Measurements from ENCODE around the gene AUTS2. TPM values are rescaled to one million over a fixed set of nuclear protein-coding genes. Genes with fewer than 3 reads are reported as not detected.

The AUTS2 gene
- total RNA-seq, 1 experiment from 2014 or later: 256 TPM

- Histone ChIP-seq H2BK5ac (ENCODE audit: insufficient read length, low read length) (no peak overlapping the region), H2AFZ (ENCODE audit: low read length) (no peak overlapping the region), H3T11ph (ENCODE audit: low read length) (no peak overlapping the region), H2BK120ac (ENCODE audit: low read depth, low read length, poor library complexity, severe bottlenecking) (no peak overlapping the region), H3K4me2 (ENCODE audit: insufficient read depth, insufficient read length, low read length) (no peak overlapping the region), H3K14ac (ENCODE audit: insufficient read depth, low read length) (no peak overlapping the region), H3K79me2 (ENCODE audit: insufficient read depth, low read length) (peaks cover 25% of the 10 kb centered on the region; the same call in 1 of the 2 replicates), H3K18ac (ENCODE audit: insufficient read length, low read depth, low read length) (no peak overlapping the region), H3K23me2 (ENCODE audit: insufficient read length, low read depth, low read length, poor library complexity, severe bottlenecking) (no peaks in the 10 kb centered on the region), H3K56ac (ENCODE audit: insufficient read length, low read depth, low read length) (no peak overlapping the region), H4K8ac (replicated peaks; ENCODE audit: insufficient read length, low read depth, low read length) (no peak overlapping the region), H2BK12ac (ENCODE audit: insufficient read length, low read depth, low read length) (no peak overlapping the region), H2BK20ac (ENCODE audit: low read depth, low read length, poor library complexity, severe bottlenecking) (no peak overlapping the region), H3K27ac (ENCODE audit: insufficient read length, low read depth, low read length) (no peak overlapping the region), H3K9me3 (ENCODE audit: control insufficient read depth, low read depth, low read length) (no peaks in the 10 kb centered on the region), H3K27me3 (ENCODE audit: insufficient read depth, low read length) (no peaks in the 10 kb centered on the region), H3K23ac (ENCODE audit: insufficient read length, low read depth, low read length) (no peak overlapping the region), H2BK15ac (ENCODE audit: low read depth, low read length) (no peak overlapping the region), H4K5ac (ENCODE audit: insufficient read length, low read depth, low read length) (no peak overlapping the region), H3K4ac (ENCODE audit: low read depth, low read length) (no peak overlapping the region), H4K20me1 (ENCODE audit: control insufficient read depth, insufficient read depth, insufficient read length) (no peaks in the 10 kb centered on the region), H3K79me1 (ENCODE audit: insufficient read depth, low read depth, low read length, poor library complexity, severe bottlenecking) (peaks cover 4% of the 10 kb centered on the region), H2AK5ac (ENCODE audit: insufficient read length, low read length) (no peak overlapping the region), H3K4me1 (ENCODE audit: insufficient read depth, low read length) (peaks cover 12% of the 10 kb centered on the region; the same call in 1 of the 2 replicates), H4K91ac (ENCODE audit: insufficient read length, low read depth, low read length) (no peak overlapping the region), H3K9ac (ENCODE audit: extremely low read depth, insufficient read length, low read length) (no peak overlapping the region)
- Mint-ChIP-seq H3K4me1 (peaks cover 70 to 87% of the 10 kb centered on the region in 2 experiments), H3K27ac (peak overlapping the region in 2 of 3 experiments; percentile 52 to 65; a peak in 4 of 7 replicates), H3K4me3 (no peak overlapping the region), H3K9me3 (no peaks in the 10 kb centered on the region), H3K36me3 (ENCODE audit: insufficient read depth in 1 of 3, low read depth in 3 of 3) (peaks cover 0 to 48% (median 44%) of the 10 kb centered on the region in 3 experiments; a peak in 5 of 7 replicates), H3K27me3 (ENCODE audit: low read depth) (no peaks in the 10 kb centered on the region; the same call in 1 of the 2 replicates)
- no peak for DNase-seq
- no CpG with 5 or more reads among the region's 8 CpGs for WGBS (ENCODE audit: extremely low coverage, insufficient read length, low lambda C conversion rate)
- TF ChIP-seq, protein P1, sequence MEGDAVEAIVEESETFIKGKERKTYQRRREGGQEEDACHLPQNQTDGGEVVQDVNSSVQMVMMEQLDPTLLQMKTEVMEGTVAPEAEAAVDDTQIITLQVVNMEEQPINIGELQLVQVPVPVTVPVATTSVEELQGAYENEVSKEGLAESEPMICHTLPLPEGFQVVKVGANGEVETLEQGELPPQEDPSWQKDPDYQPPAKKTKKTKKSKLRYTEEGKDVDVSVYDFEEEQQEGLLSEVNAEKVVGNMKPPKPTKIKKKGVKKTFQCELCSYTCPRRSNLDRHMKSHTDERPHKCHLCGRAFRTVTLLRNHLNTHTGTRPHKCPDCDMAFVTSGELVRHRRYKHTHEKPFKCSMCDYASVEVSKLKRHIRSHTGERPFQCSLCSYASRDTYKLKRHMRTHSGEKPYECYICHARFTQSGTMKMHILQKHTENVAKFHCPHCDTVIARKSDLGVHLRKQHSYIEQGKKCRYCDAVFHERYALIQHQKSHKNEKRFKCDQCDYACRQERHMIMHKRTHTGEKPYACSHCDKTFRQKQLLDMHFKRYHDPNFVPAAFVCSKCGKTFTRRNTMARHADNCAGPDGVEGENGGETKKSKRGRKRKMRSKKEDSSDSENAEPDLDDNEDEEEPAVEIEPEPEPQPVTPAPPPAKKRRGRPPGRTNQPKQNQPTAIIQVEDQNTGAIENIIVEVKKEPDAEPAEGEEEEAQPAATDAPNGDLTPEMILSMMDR (conservative IDR thresholded peaks at IDR 0.05): no peak
These were observed 1140.0 kb downstream of the AUTS2 start for GRCh38 chr7:70738151-70738885.

Data from H9 (cell line).